PC-9 (cell line): ENCODE measurements around the gene FOXD1. TPM values are rescaled to one million over a fixed set of nuclear protein-coding genes. Genes with fewer than 3 reads are reported as not detected.

ENCODE experiments used
- BruUV-seq: library from RNA; stranded (reverse); fragments of 400-500 nt; replicated peaks from 2 replicates; lab custom pipeline; 2021; lab: Mats Ljungman, UMichigan
- CTCF ChIA-PET: fragments of 300-600 bp; sonication (Branson Sonifier 250); formaldehyde crosslinking; loops from one replicate; lab custom pipeline; 2022; ENCODE audit warnings: antibody characterized with exemption; lab: Charles Lee
- POLR2A ChIA-PET: fragments of 300-600 bp; sonication (Branson Sonifier 250); formaldehyde crosslinking; loops from one replicate; lab custom pipeline; 2022; ENCODE audit warnings: antibody characterized with exemption; ENCODE audit not compliant: unreplicated experiment; lab: Charles Lee
- DNase-seq, 2 experiments: peaks; one replicate each; pipeline versions ENCODE4 v3.0.0 to v3.0.0-alpha.2; 2015 to 2022; ENCODE audit warnings: mixed read lengths in 1 of 2
- H2AFZ ChIP-seq: fragments of 200-600 bp; sonication (generic); 2 replicates; pipeline ENCODE4 v1.8.1; 2017; ENCODE audit warnings: antibody characterized with exemption
- H3F3A ChIP-seq: fragments of 200-600 bp; sonication (generic); 2 replicates; pipeline ENCODE4 v1.8.1; 2017; ENCODE audit warnings: antibody characterized with exemption, mild to moderate bottlenecking, low read depth; ENCODE audit not compliant: insufficient read depth
- H3K27ac ChIP-seq: fragments of 200-600 bp; sonication (generic); 2 replicates; pipeline ENCODE4 v1.6.1; 2016; ENCODE audit warnings: mixed run types
- H3K27me3 ChIP-seq: fragments of 200-600 bp; sonication (generic); 2 replicates; pipeline ENCODE4 v1.6.1; 2016; ENCODE audit warnings: low read depth, mixed run types; ENCODE audit not compliant: insufficient read depth
- H3K36me3 ChIP-seq: fragments of 200-600 bp; sonication (generic); 2 replicates; pipeline ENCODE4 v1.6.1; 2016; ENCODE audit warnings: low read depth, mixed run types
- H3K4me1 ChIP-seq: fragments of 200-600 bp; sonication (generic); replicated peaks from 2 replicates; pipeline ENCODE4 v1.6.1; 2016; ENCODE audit warnings: mixed run types; ENCODE audit not compliant: insufficient read depth
- H3K4me2 ChIP-seq: fragments of 200-600 bp; sonication (generic); 2 replicates; pipeline ENCODE4 v1.6.1; 2017; ENCODE audit warnings: mixed run types
- H3K4me3 ChIP-seq: fragments of 200-600 bp; sonication (generic); 2 replicates; pipeline ENCODE4 v1.6.1; 2016; ENCODE audit warnings: mixed run types
- H3K79me2 ChIP-seq: fragments of 200-600 bp; sonication (generic); 2 replicates; pipeline ENCODE4 v1.6.1; 2017; ENCODE audit warnings: low read depth, mixed run types
- H3K9me2 ChIP-seq: fragments of 200-600 bp; sonication (generic); 2 replicates; pipeline ENCODE4 v1.8.1; 2017; ENCODE audit warnings: mild to moderate bottlenecking; ENCODE audit not compliant: insufficient read depth
- H3K9me3 ChIP-seq: fragments of 200-600 bp; sonication (generic); 2 replicates; pipeline ENCODE4 v1.8.1; 2016; ENCODE audit warnings: low read depth; ENCODE audit not compliant: insufficient read depth
- H4K20me1 ChIP-seq: fragments of 200-600 bp; sonication (generic); 2 replicates; pipeline ENCODE4 v1.8.1; 2017; ENCODE audit not compliant: insufficient read depth
- EZH2 ChIP-seq: fragments of 200-600 bp; sonication (generic); IDR thresholded peaks from 2 replicates; pipeline ENCODE4 v1.8.0; 2017; ENCODE audit warnings: antibody characterized with exemption, low read depth
- intact Hi-C: fragments of 100-400 bp; cut with micrococcal nuclease; formaldehyde crosslinking; loops from one replicate; pipeline ENCODE4 v1.10.0; 2022; ENCODE audit not compliant: unreplicated experiment
- total RNA-seq: library from RNA; stranded (reverse); gene quantifications from 2 replicates; pipeline ENCODE4 v1.2.3, GENCODE V29; 2021
- TF ChIP-seq, protein P1 (sequence below): fragments of 200-600 bp; sonication (generic); conservative IDR thresholded peaks from 2 replicates; pipeline ENCODE4 v1.6.1; 2017; ENCODE audit warnings: mixed run types, antibody characterized with exemption, mild to moderate bottlenecking, moderate library complexity

The FOXD1 gene
- total RNA-seq, 1 experiment from 2014 or later = 4.1 TPM

- no TSS peak for BruUV-seq
- TF ChIP-seq EZH2 = no peak
- TF ChIP-seq, protein P1, sequence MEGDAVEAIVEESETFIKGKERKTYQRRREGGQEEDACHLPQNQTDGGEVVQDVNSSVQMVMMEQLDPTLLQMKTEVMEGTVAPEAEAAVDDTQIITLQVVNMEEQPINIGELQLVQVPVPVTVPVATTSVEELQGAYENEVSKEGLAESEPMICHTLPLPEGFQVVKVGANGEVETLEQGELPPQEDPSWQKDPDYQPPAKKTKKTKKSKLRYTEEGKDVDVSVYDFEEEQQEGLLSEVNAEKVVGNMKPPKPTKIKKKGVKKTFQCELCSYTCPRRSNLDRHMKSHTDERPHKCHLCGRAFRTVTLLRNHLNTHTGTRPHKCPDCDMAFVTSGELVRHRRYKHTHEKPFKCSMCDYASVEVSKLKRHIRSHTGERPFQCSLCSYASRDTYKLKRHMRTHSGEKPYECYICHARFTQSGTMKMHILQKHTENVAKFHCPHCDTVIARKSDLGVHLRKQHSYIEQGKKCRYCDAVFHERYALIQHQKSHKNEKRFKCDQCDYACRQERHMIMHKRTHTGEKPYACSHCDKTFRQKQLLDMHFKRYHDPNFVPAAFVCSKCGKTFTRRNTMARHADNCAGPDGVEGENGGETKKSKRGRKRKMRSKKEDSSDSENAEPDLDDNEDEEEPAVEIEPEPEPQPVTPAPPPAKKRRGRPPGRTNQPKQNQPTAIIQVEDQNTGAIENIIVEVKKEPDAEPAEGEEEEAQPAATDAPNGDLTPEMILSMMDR = no peak
- no peak overlapping the region for H3K4me2 ChIP-seq
These were observed 3.6 kb upstream of the FOXD1 start for GRCh38 chr5:73452215-73452614.

DNA sequence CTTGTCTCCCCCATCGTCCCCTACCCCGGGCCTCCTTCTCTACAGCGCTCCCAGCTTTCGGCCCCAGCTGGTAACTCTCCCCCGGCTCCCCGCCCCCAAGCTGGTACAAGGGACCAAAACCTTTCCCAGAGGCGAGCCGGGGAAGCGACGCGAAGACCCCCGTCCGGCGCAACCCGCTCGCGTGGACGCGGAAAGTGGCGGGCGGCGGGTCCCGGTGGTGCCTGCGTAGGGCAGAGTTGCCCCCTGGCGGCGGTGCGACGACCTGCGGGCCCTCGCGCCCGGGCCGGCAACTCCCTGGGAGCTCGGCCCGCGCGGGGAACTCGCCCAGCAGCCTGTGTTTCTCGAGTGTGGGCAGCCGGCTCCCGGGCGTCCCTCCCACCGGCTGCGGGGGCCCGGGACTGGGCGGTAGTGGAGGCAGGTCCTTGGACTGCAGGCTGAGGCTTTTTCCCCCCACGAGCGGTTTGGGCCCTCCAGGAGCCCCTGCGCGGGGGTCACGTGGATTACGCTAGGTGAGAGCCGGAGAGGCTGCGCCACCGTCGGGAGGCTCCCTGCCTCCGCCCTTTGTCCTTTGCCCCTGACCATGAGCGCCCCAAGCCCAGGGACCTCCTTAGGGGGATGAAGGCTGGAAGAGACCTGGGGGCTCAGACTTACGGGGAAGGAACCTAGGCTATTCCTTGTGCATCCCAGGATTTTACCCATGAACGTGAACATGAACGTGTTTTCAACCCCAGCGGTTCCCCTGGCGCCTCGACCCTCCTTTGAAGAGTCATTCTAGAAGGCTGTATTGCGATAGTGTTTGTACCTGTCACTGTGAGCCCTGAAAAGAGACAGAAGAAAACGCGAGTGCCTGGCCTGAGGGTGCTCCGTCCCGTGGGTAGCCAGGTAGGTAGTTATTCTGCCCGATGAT, 2.9 kb upstream of the FOXD1 start:
- H3K9me3 ChIP-seq = no peaks in the 10 kb centered on the region
- no TSS peak for BruUV-seq
- no peaks in the 10 kb centered on the region for H3K27me3 ChIP-seq
- CTCF ChIA-PET = interaction anchor here (0.5 to 2.2 kb wide), 3 partner anchors 20 to 313 kb away, joined by 3 to 19 read pairs (median 4); no protein-coding TSS in a partner anchor
- peak overlapping the region; percentile 69 for H2AFZ ChIP-seq
- H3K27ac ChIP-seq = no peak overlapping the region
- intact Hi-C loops = loop anchor here (1.0 to 10.0 kb wide), 5 partner anchors 91 to 497 kb away; partner anchors contain the start of gene FCHO2
- H4K20me1 ChIP-seq = no peaks in the 10 kb centered on the region
- H3K4me3 ChIP-seq = peak overlapping the region; percentile 53; the same call in 1 of the 2 replicates
- H3F3A ChIP-seq = peaks cover 17% of the 10 kb centered on the region; the same call in 1 of the 2 replicates
- DNase-seq = peak in 1 of 2 experiments; percentile 73
- no peaks in the 10 kb centered on the region for H3K36me3 ChIP-seq
- TF ChIP-seq EZH2 = no peak
- TF ChIP-seq, protein P1 = peak; percentile 84
- POLR2A ChIA-PET = no interaction called here
- H3K4me2 ChIP-seq = peak overlapping the region; percentile 78
- peaks cover 1% of the 10 kb centered on the region for H3K79me2 ChIP-seq
- H3K9me2 ChIP-seq = no peaks in the 10 kb centered on the region
- H3K4me1 ChIP-seq = peaks cover 15% of the 10 kb centered on the region; the same call in 1 of the 2 replicates

More at GRCh38 chr5:73452215-73452614, 3.6 kb upstream of the FOXD1 start:
- H3K36me3 ChIP-seq = no peaks in the 10 kb centered on the region
- ChIA-PET CTCF (no interaction called here), POLR2A (no interaction called here)
- H3K9me2 ChIP-seq = no peaks in the 10 kb centered on the region
- intact Hi-C loops = loop anchor here (5.0 to 10.0 kb wide), 3 partner anchors 90 to 497 kb away; partner anchors contain the start of gene FCHO2
- H2AFZ ChIP-seq = no peak overlapping the region
- H3K4me1 ChIP-seq = peaks cover 15% of the 10 kb centered on the region; the same call in 1 of the 2 replicates
- no peak overlapping the region for H3K4me3 ChIP-seq
- H3K79me2 ChIP-seq = no peaks in the 10 kb centered on the region
- H4K20me1 ChIP-seq = no peaks in the 10 kb centered on the region
- no peaks in the 10 kb centered on the region for H3K27me3 ChIP-seq
- peaks cover 17% of the 10 kb centered on the region; the same call in 1 of the 2 replicates for H3F3A ChIP-seq
- no peak overlapping the region for H3K27ac ChIP-seq
- DNase-seq = no peak
- no peaks in the 10 kb centered on the region for H3K9me3 ChIP-seq

GRCh38 chr5:73450672-73451223, 2.2 kb upstream of the FOXD1 start:
- Histone ChIP-seq H3K4me2 (peak overlapping the region; percentile 78), H3K36me3 (no peaks in the 10 kb centered on the region), H3K27me3 (no peaks in the 10 kb centered on the region), H3F3A (peaks cover 17% of the 10 kb centered on the region; the same call in 1 of the 2 replicates), H4K20me1 (no peaks in the 10 kb centered on the region), H3K9me3 (no peaks in the 10 kb centered on the region), H3K27ac (no peak overlapping the region), H3K9me2 (no peaks in the 10 kb centered on the region), H3K79me2 (peaks cover 8% of the 10 kb centered on the region), H3K4me3 (peak overlapping the region; percentile 53; the same call in 1 of the 2 replicates), H3K4me1 (peaks cover 18% of the 10 kb centered on the region), H2AFZ (peak overlapping the region; percentile 69; the same call in 1 of the 2 replicates)
- POLR2A ChIA-PET = no interaction called here
- no TSS peak for BruUV-seq
- intact Hi-C loops = loop anchor here (1.0 to 10.0 kb wide), 5 partner anchors 92 to 496 kb away; partner anchors contain the start of gene FCHO2
- no peak for DNase-seq
- CTCF ChIA-PET = interaction anchor here (0.8 to 2.2 kb wide), 2 partner anchors 235 to 312 kb away, joined by 3 to 19 read pairs; no protein-coding TSS in a partner anchor
- TF ChIP-seq EZH2 = no peak
- TF ChIP-seq, protein P1 = no peak
